Liver (tissue), 9 donors: ENCODE results near the gene DIS3L2. TPM values are rescaled to one million over a fixed set of nuclear protein-coding genes. Genes with fewer than 3 reads are reported as not detected.

ENCODE experiments used
- DNase-seq: peaks from one replicate; pipeline ENCODE4 v3.0.0-alpha.2; 2017; ENCODE audit warnings: low spot score
- H3K27ac ChIP-seq, 2 donors: one replicate each; pipeline ENCODE4 v1.7.0; 2013; ENCODE audit warnings: inconsistent platforms in 2 of 2, low read length in 2 of 2, control low read depth in 1 of 2, low read depth in 1 of 2, mild to moderate bottlenecking in 1 of 2
- H3K27me3 ChIP-seq, 4 donors: one replicate each; pipeline versions ENCODE4 v1.6.1 to v1.7.0; 2013; ENCODE audit warnings: low read length in 3 of 4, inconsistent platforms in 1 of 4, mild to moderate bottlenecking in 1 of 4, moderate library complexity in 1 of 4; ENCODE audit not compliant: control insufficient read depth in 4 of 4, insufficient read depth in 4 of 4
- H3K36me3 ChIP-seq, 4 donors: one replicate each; pipeline versions ENCODE4 v1.6.1 to v1.7.0; 2013; ENCODE audit warnings: low read length in 3 of 4, mild to moderate bottlenecking in 3 of 4, low read depth in 1 of 4, moderate library complexity in 1 of 4; ENCODE audit not compliant: control insufficient read depth in 4 of 4, insufficient read depth in 3 of 4
- H3K4me1 ChIP-seq, 4 donors: one replicate each; pipeline versions ENCODE4 v1.6.1 to v1.7.0; 2013; ENCODE audit warnings: low read length in 3 of 4, mild to moderate bottlenecking in 3 of 4, moderate library complexity in 1 of 4; ENCODE audit not compliant: control insufficient read depth in 4 of 4, insufficient read depth in 4 of 4
- H3K4me3 ChIP-seq, 3 donors: one replicate each; pipeline versions ENCODE4 v1.6.1 to v1.7.0; 2013; ENCODE audit warnings: low read length in 3 of 3, control low read depth in 1 of 3, low read depth in 1 of 3, mild to moderate bottlenecking in 1 of 3
- H3K9ac ChIP-seq, 2 donors: one replicate each; pipeline ENCODE4 v1.7.0; 2013; ENCODE audit warnings: low read length in 2 of 2, mild to moderate bottlenecking in 2 of 2, moderate library complexity in 2 of 2, control low read depth in 1 of 2, low read depth in 1 of 2
- H3K9me3 ChIP-seq, 4 donors: one replicate each; pipeline versions ENCODE4 v1.6.1 to v1.7.0; 2013; ENCODE audit warnings: low read length in 3 of 4; ENCODE audit not compliant: control insufficient read depth in 4 of 4
- FOXA1 ChIP-seq: IDR thresholded peaks from 2 replicates; pipeline ENCODE4 v1.6.1; 2016; ENCODE audit warnings: antibody characterized with exemption
- GABPA ChIP-seq, 2 donors: IDR thresholded peaks in 1 of 2; conservative IDR thresholded peaks in 1 of 2; 2 replicates each; pipeline ENCODE4 v1.6.1; 2016; ENCODE audit warnings: antibody characterized with exemption in 2 of 2, mild to moderate bottlenecking in 1 of 2, moderate library complexity in 1 of 2
- HNF4G ChIP-seq: IDR thresholded peaks from 2 replicates; pipeline ENCODE4 v1.6.1; 2016; ENCODE audit warnings: antibody characterized with exemption
- RAD21 ChIP-seq, 2 donors: IDR thresholded peaks; 2 replicates each; pipeline ENCODE4 v1.6.1; 2016; ENCODE audit warnings: antibody characterized with exemption in 2 of 2, mild to moderate bottlenecking in 2 of 2
- RXRA ChIP-seq, 2 donors: IDR thresholded peaks; 2 replicates each; pipeline ENCODE4 v1.6.1; 2017 to 2018; ENCODE audit warnings: antibody characterized with exemption in 2 of 2, mild to moderate bottlenecking in 1 of 2
- TAF1 ChIP-seq: conservative IDR thresholded peaks from 2 replicates; pipeline ENCODE4 v1.6.1; 2016; ENCODE audit warnings: antibody characterized with exemption, mild to moderate bottlenecking
- YY1 ChIP-seq: IDR thresholded peaks from 2 replicates; pipeline ENCODE4 v1.6.1; 2016; ENCODE audit warnings: antibody characterized with exemption, mild to moderate bottlenecking
- WGBS: extraction: QIAGEN DNeasy Blood & Tissue Kit; methylation state at CpG from one replicate; pipeline ENCODE4 v1.1.7; 2013; 5-methylcytosine and 5-hydroxymethylcytosine counted together
- polyA plus RNA-seq, 2 donors: library from polyadenylated mRNA; stranded (reverse) in 1 of 2; unstranded in 1 of 2; fragments of 200-250 nt in 1 of 2; fragments of >200 nt in 1 of 2; fragmentation: Nextera tagmentation in 1 of 2; extraction: Ambion mirVana in 1 of 2; gene quantifications; one replicate each; pipeline versions ENCODE4 v1.2.1 to v1.2.3, GENCODE V29; 2013 to 2015
- total RNA-seq, 2 donors: library from RNA; depleted of rRNA; stranded (reverse); fragments of >200 nt; gene quantifications; one replicate each; pipeline ENCODE4 v1.2.3, GENCODE V29; 2014
- TF ChIP-seq, protein P1 (sequence below): IDR thresholded peaks from 2 replicates; pipeline ENCODE4 v1.6.1; 2016; ENCODE audit warnings: antibody characterized with exemption
- TF ChIP-seq, protein P2 (sequence below): IDR thresholded peaks from 2 replicates; pipeline ENCODE4 v1.6.1; 2016; ENCODE audit warnings: antibody characterized with exemption
- TF ChIP-seq, protein P3 (sequence below): fragments of 150-350 bp; IDR thresholded peaks from 2 replicates; pipeline ENCODE4 v1.5.1; 2017; ENCODE audit warnings: improper control_type of control experiment, low read depth, low read length; ENCODE audit not compliant: missing input control
- donor health status: healthy.
- donor health status: healthy.
- donor health status: healthy.
- donor health status: healthy.
- donor health status: healthy.

The DIS3L2 gene
- total and polyA plus RNA-seq, 4 donors, result 5.7 to 21.5 (median 8.8) TPM

DNA sequence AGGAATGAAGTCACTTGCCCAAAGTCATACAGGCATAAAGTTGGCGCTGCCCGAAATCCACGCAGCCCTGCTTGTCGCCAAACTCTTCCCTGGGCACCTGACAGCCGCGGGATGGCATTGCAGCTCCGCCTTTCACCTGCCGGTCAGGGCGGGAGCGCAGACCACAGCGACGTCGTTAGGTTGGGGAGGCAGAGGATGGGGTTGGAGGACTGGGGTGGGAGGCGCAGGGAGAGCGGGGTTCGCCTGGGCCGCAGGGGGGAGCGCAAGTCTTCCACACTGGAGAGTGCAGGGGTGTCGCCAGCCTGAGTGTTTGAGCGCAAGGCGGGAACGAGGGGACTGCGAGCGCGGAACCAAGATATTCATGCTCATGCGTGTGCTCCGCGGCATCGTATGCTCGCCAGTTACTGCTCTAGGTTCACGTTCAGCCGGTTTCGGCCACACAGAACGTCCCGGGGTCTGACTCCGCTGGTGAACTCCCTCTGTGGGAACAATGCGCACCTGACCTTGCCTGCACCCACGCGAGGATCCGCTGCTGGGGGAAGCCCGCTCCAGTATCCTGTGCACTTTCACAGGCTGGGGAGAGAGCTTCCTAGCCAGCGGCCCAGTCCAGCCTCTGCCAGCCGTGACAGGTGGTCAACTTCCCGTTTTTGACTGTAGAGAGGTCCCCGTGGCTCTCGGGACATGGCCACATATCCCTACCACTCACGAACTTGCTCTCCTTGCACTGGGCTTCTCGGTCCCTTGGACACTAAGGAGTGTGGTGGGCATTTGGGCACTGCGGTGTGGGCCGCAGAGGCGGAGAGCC, 34.5 kb upstream of the DIS3L2 start:
- no peak for DNase-seq
- peaks cover 9 to 27% (median 19%) of the 10 kb centered on the region in 4 donors for H3K4me1 ChIP-seq
- no peak overlapping the region for H3K9ac ChIP-seq
- WGBS, result 10% methylated on average over 51 of the region's 51 CpGs
- no peaks in the 10 kb centered on the region for H3K36me3 ChIP-seq
- H3K4me3 ChIP-seq, result peak overlapping the region in 2 of 3 donors; percentile 31 to 46
- peaks cover 0 to 11% (median 1%) of the 10 kb centered on the region in 4 donors for H3K27me3 ChIP-seq
- TF ChIP-seq YY1 (no peak), RAD21 (IDR thresholded peaks at IDR 0.05) (peak; percentile 8 to 22)
- H3K27ac ChIP-seq, result no peak overlapping the region
- H3K9me3 ChIP-seq, result no peaks in the 10 kb centered on the region

DNA sequence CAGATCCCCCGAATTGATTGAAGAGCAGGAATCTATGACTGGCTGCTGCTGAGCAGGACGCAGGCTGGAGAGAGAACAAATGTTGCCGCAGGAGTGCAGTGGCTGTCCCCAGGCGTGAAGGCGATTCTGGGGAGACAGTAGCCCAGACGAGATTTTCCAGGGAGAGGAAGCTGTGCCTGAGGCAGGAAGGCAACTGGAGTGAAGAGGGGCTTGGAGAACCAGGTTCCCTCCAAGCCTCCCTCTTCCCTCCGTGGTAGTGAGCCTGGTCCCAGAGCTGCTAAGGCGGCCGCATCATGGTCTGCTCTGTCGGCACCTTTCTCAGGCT, 34.0 kb upstream of the DIS3L2 start:
- no peak overlapping the region for H3K27ac ChIP-seq
- DNase-seq, result no peak
- H3K4me3 ChIP-seq, result no peak overlapping the region
- TF ChIP-seq HNF4G (no peak), RXRA (IDR thresholded peaks at IDR 0.05) (no peak), GABPA (IDR thresholded peaks at IDR 0.05 in 1 of 2, conservative IDR thresholded peaks at IDR 0.05 in 1 of 2) (no peak), TAF1 (no peak)
- TF ChIP-seq, protein P1, sequence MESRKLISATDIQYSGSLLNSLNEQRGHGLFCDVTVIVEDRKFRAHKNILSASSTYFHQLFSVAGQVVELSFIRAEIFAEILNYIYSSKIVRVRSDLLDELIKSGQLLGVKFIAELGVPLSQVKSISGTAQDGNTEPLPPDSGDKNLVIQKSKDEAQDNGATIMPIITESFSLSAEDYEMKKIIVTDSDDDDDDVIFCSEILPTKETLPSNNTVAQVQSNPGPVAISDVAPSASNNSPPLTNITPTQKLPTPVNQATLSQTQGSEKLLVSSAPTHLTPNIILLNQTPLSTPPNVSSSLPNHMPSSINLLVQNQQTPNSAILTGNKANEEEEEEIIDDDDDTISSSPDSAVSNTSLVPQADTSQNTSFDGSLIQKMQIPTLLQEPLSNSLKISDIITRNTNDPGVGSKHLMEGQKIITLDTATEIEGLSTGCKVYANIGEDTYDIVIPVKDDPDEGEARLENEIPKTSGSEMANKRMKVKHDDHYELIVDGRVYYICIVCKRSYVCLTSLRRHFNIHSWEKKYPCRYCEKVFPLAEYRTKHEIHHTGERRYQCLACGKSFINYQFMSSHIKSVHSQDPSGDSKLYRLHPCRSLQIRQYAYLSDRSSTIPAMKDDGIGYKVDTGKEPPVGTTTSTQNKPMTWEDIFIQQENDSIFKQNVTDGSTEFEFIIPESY, result no peak
- H3K36me3 ChIP-seq, result no peaks in the 10 kb centered on the region
- no peaks in the 10 kb centered on the region for H3K9me3 ChIP-seq
- H3K9ac ChIP-seq, result no peak overlapping the region
- peaks cover 0 to 8% (median 1%) of the 10 kb centered on the region in 4 donors for H3K27me3 ChIP-seq
- WGBS, result 57% methylated on average over 10 of the region's 10 CpGs
- peaks cover 9 to 27% (median 19%) of the 10 kb centered on the region in 4 donors for H3K4me1 ChIP-seq

DNA sequence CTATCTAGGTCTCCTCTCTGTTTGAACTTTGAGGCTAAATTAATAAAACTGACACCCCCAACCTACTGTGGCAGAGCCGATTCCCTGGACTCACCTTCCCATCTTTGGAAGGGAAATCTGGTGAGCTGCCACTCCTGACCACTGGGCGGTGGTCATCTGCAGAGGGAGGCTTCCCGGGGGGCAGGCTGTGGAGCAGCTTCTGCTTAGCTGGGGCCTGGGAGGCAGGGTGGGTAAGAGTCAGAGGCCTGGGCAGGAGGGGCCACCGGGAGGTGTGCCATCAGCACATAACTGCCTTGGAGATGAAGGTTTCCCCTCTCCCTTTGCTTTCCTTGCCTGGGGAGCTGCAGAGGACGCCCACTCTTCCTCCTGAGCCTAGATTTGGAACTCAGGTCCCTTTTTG, 33.0 kb upstream of the DIS3L2 start:
- no peak for DNase-seq
- H3K27me3 ChIP-seq, result peaks cover 0 to 8% (median 1%) of the 10 kb centered on the region in 4 donors
- WGBS, result 65% methylated on average over 5 of the region's 5 CpGs

More for the DNA sequence above, 33.0 kb upstream of the DIS3L2 start:
- Histone ChIP-seq H3K36me3 (no peaks in the 10 kb centered on the region), H3K4me1 (peaks cover 9 to 27% (median 19%) of the 10 kb centered on the region in 4 donors), H3K4me3 (no peak overlapping the region), H3K27ac (no peak overlapping the region), H3K9me3 (no peaks in the 10 kb centered on the region), H3K9ac (no peak overlapping the region)
- TF ChIP-seq RAD21 (IDR thresholded peaks at IDR 0.05) (no peak), RXRA (IDR thresholded peaks at IDR 0.05) (no peak), HNF4G (no peak), FOXA1 (no peak), TAF1 (no peak)
- TF ChIP-seq, protein P1, result no peak
- TF ChIP-seq, protein P2, sequence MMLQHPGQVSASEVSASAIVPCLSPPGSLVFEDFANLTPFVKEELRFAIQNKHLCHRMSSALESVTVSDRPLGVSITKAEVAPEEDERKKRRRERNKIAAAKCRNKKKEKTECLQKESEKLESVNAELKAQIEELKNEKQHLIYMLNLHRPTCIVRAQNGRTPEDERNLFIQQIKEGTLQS, result no peak
- TF ChIP-seq, protein P3, sequence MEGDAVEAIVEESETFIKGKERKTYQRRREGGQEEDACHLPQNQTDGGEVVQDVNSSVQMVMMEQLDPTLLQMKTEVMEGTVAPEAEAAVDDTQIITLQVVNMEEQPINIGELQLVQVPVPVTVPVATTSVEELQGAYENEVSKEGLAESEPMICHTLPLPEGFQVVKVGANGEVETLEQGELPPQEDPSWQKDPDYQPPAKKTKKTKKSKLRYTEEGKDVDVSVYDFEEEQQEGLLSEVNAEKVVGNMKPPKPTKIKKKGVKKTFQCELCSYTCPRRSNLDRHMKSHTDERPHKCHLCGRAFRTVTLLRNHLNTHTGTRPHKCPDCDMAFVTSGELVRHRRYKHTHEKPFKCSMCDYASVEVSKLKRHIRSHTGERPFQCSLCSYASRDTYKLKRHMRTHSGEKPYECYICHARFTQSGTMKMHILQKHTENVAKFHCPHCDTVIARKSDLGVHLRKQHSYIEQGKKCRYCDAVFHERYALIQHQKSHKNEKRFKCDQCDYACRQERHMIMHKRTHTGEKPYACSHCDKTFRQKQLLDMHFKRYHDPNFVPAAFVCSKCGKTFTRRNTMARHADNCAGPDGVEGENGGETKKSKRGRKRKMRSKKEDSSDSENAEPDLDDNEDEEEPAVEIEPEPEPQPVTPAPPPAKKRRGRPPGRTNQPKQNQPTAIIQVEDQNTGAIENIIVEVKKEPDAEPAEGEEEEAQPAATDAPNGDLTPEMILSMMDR, result no peak
